HCT116 (cell line): ENCODE data around the gene CHTF8. TPM values are rescaled to one million over a fixed set of nuclear protein-coding genes. Genes with fewer than 3 reads are reported as not detected.

Source experiments
- ATAC-seq: fragments of 200-7000 bp; cut with Tn5 transposase; 2 replicates; pipeline ENCODE4 v1.9.1; 2020; ENCODE audit warnings: mild to moderate bottlenecking, moderate library complexity
- BruUV-seq: library from RNA; stranded (reverse); fragments of 400-500 nt; replicated peaks from 2 replicates; lab custom pipeline; 2021; lab: Mats Ljungman, UMichigan
- CTCF ChIA-PET: fragments of 300-600 bp; sonication (Branson Sonifier 250); formaldehyde crosslinking; loops from one replicate; lab custom pipeline; 2021; ENCODE audit warnings: antibody characterized with exemption; lab: Charles Lee
- POLR2A ChIA-PET: fragments of 300-600, 350-600 bp; sonication (Branson Sonifier 250); formaldehyde crosslinking; loops from one replicate; lab custom pipeline; 2021; ENCODE audit warnings: antibody characterized with exemption; lab: Charles Lee
- RAD21 ChIA-PET, 2 experiments: fragments of 300-600 bp; sonication (Branson Sonifier 250); formaldehyde crosslinking; loops; one replicate each; lab custom pipeline; 2023; ENCODE audit warnings: low total read pairs in 2 of 2; ENCODE audit not compliant: uncharacterized antibody in 2 of 2, unreplicated experiment in 2 of 2, low non-redundant PET in 1 of 2; lab: Charles Lee
- DNase-seq: peaks from one replicate; pipeline ENCODE4 v3.0.0-alpha.2; 2010; ENCODE audit warnings: low read depth, low spot score
- H2AFZ ChIP-seq: fragments of 200-600 bp; shearing (Covaris generic), sonication (generic); 2 replicates; pipeline ENCODE4 v1.6.1; 2017; ENCODE audit warnings: low read depth, mixed run types, mixed read lengths, antibody characterized with exemption, low read length; ENCODE audit not compliant: poor library complexity, severe bottlenecking
- H3K27ac ChIP-seq: 2 replicates; pipeline ENCODE4 v1.5.1; 2012; ENCODE audit warnings: low read depth, low read length
- H3K27me3 ChIP-seq: fragments of 200-600 bp; sonication (generic); 2 replicates; pipeline ENCODE4 v1.6.1; 2016; ENCODE audit warnings: mixed run types, low read length, mixed read lengths; ENCODE audit not compliant: insufficient read depth
- H3K36me3 ChIP-seq, 2 experiments: fragments of 200-500 bp in 1 of 2; fragments of 200-600 bp in 1 of 2; sonication (Bioruptor generic) in 1 of 2; sonication (generic) in 1 of 2; 2 replicates each; pipeline versions ENCODE4 v1.5.1 to v1.6.1; 2014 to 2016; ENCODE audit warnings: low read length in 2 of 2, inconsistent platforms in 1 of 2, mixed read lengths in 1 of 2, mixed run types in 1 of 2; ENCODE audit not compliant: insufficient read depth in 2 of 2, control insufficient read depth in 1 of 2
- H3K4me1 ChIP-seq, 2 experiments: fragments of 200-600 bp in 1 of 2; sonication (generic) in 1 of 2; 2 replicates each; pipeline versions ENCODE4 v1.5.1 to v1.6.1; 2012 to 2017; ENCODE audit warnings: low read length in 2 of 2, inconsistent platforms in 1 of 2, mild to moderate bottlenecking in 1 of 2, mixed read lengths in 1 of 2, mixed run types in 1 of 2, moderate library complexity in 1 of 2; ENCODE audit not compliant: insufficient read depth in 2 of 2, control insufficient read depth in 1 of 2
- H3K4me2 ChIP-seq: fragments of 200-600 bp; sonication (generic); 2 replicates; pipeline ENCODE4 v1.6.1; 2017; ENCODE audit warnings: mixed run types, low read length, mixed read lengths
- H3K4me3 ChIP-seq, 2 experiments: fragments of 200-600 bp in 1 of 2; sonication (generic) in 1 of 2; replicated peaks in 1 of 2; 2 replicates each; pipeline ENCODE4 v1.5.1; 2011 to 2016; ENCODE audit warnings: low read length in 2 of 2, control low read depth in 1 of 2, low read depth in 1 of 2, mild to moderate bottlenecking in 1 of 2, mixed read lengths in 1 of 2, mixed run types in 1 of 2
- H3K79me2 ChIP-seq: fragments of 200-600 bp; sonication (generic); 2 replicates; pipeline ENCODE4 v1.6.1; 2017; ENCODE audit warnings: mild to moderate bottlenecking, mixed run types, low read length, moderate library complexity, mixed read lengths; ENCODE audit not compliant: insufficient read depth
- H3K9ac ChIP-seq: fragments of 200-600 bp; sonication (generic); 2 replicates; pipeline ENCODE4 v1.6.1; 2016; ENCODE audit warnings: low read length, mixed read lengths
- H3K9me2 ChIP-seq: fragments of 200-600 bp; sonication (generic), shearing (Covaris generic); 2 replicates; pipeline ENCODE4 v1.6.1; 2017; ENCODE audit warnings: mixed run types, mild to moderate bottlenecking, moderate library complexity; ENCODE audit not compliant: insufficient read depth
- H3K9me3 ChIP-seq, 2 experiments: fragments of 200-500 bp in 1 of 2; fragments of 200-600 bp in 1 of 2; sonication (Bioruptor generic) in 1 of 2; sonication (generic) in 1 of 2; 2 replicates each; pipeline ENCODE4 v1.6.1; 2014 to 2017; ENCODE audit warnings: low read length in 2 of 2, mixed read lengths in 2 of 2, inconsistent platforms in 1 of 2, low read depth in 1 of 2, mild to moderate bottlenecking in 1 of 2, mixed run types in 1 of 2, moderate library complexity in 1 of 2; ENCODE audit not compliant: control insufficient read depth in 1 of 2, insufficient read depth in 1 of 2
- H4K20me1 ChIP-seq: fragments of 200-600 bp; sonication (generic), shearing (Covaris generic); 2 replicates; pipeline ENCODE4 v1.6.1; 2017; ENCODE audit warnings: mixed run types, mild to moderate bottlenecking, moderate library complexity; ENCODE audit not compliant: insufficient read depth
- CBX3 ChIP-seq: IDR thresholded peaks from 2 replicates; pipeline ENCODE4 v1.6.1; 2012; ENCODE audit warnings: low read depth
- CEBPB ChIP-seq: IDR thresholded peaks from 2 replicates; pipeline ENCODE4 v1.6.1; 2012; ENCODE audit warnings: low read depth
- CTCF ChIP-seq, 3 experiments: fragments of 200-600 bp in 1 of 3; sonication (generic) in 1 of 3; IDR thresholded peaks in 2 of 3; conservative IDR thresholded peaks in 1 of 3; 2 replicates each; pipeline ENCODE4 v1.5.1; 2012 to 2017; ENCODE audit warnings: low read depth in 2 of 3, low read length in 2 of 3, antibody characterized with exemption in 1 of 3, borderline replicate concordance in 1 of 3, control low read depth in 1 of 3, mild to moderate bottlenecking in 1 of 3, mixed read lengths in 1 of 3, mixed run types in 1 of 3, moderate library complexity in 1 of 3; ENCODE audit not compliant: insufficient read depth in 1 of 3
- EGR1 ChIP-seq: IDR thresholded peaks from 2 replicates; pipeline ENCODE4 v1.6.1; 2012; ENCODE audit warnings: low read depth
- EZH2 ChIP-seq: fragments of 200-600 bp; sonication (generic); IDR thresholded peaks from 2 replicates; pipeline ENCODE4 v1.6.1; 2017; ENCODE audit warnings: antibody characterized with exemption, mixed run types
- FOSL1 ChIP-seq: IDR thresholded peaks from 2 replicates; pipeline ENCODE4 v1.6.1; 2012; ENCODE audit warnings: low read depth
- POLR2AphosphoS5 ChIP-seq: IDR thresholded peaks from 2 replicates; pipeline ENCODE4 v1.6.1; 2011; ENCODE audit warnings: mild to moderate bottlenecking, low read depth, low read length, moderate library complexity
- RAD21 ChIP-seq: IDR thresholded peaks from 2 replicates; pipeline ENCODE4 v1.6.1; 2012; ENCODE audit warnings: low read depth, mild to moderate bottlenecking
- SIN3A ChIP-seq: IDR thresholded peaks from 2 replicates; pipeline ENCODE4 v1.6.1; 2012; ENCODE audit warnings: low read depth
- intact Hi-C: fragments of 100-400 bp; cut with micrococcal nuclease; formaldehyde crosslinking; loops from 2 replicates; pipeline ENCODE4 v1.10.0; 2022
- total RNA-seq: library from RNA; stranded (reverse); gene quantifications from one replicate; pipeline ENCODE4 v1.2.1, GENCODE V29; 2021; ENCODE audit not compliant: unreplicated experiment
- TF ChIP-seq, protein P1 (sequence below): IDR thresholded peaks from 2 replicates; pipeline ENCODE4 v1.6.1; 2011; ENCODE audit warnings: mild to moderate bottlenecking, low read length, moderate library complexity; ENCODE audit not compliant: insufficient replicate concordance; ENCODE audit errors: extremely low read depth

CHTF8 gene
- total RNA-seq, 1 experiment from 2014 or later = 184 TPM

DNA sequence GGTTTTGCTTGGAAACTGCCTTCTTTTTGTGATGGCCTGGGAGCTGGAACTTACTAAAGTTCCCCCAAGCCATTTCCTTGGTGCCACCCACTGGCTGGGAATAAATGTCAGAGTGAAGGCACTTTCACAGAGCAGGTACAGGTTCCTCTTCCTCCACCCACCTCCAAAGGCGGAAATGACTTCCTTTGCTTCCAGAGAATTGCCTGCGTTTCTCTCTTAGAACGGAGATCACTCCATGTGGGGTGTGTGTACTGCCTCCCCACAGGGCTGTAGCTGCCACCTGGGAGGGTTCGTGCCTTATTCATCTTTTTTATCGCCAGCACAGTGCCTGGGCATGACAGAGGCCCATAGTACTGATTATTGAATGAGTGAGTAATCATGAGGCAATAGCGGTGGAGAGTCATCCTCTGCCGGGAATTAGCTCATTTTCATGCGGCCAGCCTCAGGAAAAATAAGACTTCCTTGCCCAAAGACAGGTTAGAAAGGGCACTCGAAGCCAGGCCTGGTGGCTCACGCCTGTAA is 59.1 kb downstream of the CHTF8 start (continued):
- TF ChIP-seq RAD21 (peak; percentile 50), EZH2 (no peak), EGR1 (peak; percentile 74), CBX3 (peak; percentile 98)

- no peak for DNase-seq
- no peak overlapping the region for H2AFZ ChIP-seq
- no peaks in the 10 kb centered on the region for H3K27me3 ChIP-seq
- ChIA-PET POLR2A (interaction anchor here (0.9 to 3.2 kb wide), 21 partner anchors 8 to 162 kb away, joined by 3 to 30 read pairs (median 5); partner anchors contain the start of gene HAS3), CTCF (interaction anchor here (1.0 to 2.5 kb wide), 5 partner anchors 11 to 78 kb away, joined by 3 to 11 read pairs (median 4); no protein-coding TSS in a partner anchor), RAD21 (interaction anchor here (0.6 to 1.0 kb wide), 2 partner anchors 83 to 237 kb away, joined by 3 to 7 read pairs; no protein-coding TSS in a partner anchor)
- H3K9ac ChIP-seq = peak overlapping the region; percentile 61
- no peak for ATAC-seq
- no TSS peak for BruUV-seq
- H3K36me3 ChIP-seq = no peaks in the 10 kb centered on the region
- H4K20me1 ChIP-seq = no peaks in the 10 kb centered on the region
- H3K9me2 ChIP-seq = no peaks in the 10 kb centered on the region
- peak overlapping the region; percentile 78 for H3K4me2 ChIP-seq
- H3K9me3 ChIP-seq = no peaks in the 10 kb centered on the region
- intact Hi-C loops = loop anchor here (2.0 kb wide), 1 partner anchor 80 kb away; no protein-coding TSS in a partner anchor
- TF ChIP-seq, protein P1, sequence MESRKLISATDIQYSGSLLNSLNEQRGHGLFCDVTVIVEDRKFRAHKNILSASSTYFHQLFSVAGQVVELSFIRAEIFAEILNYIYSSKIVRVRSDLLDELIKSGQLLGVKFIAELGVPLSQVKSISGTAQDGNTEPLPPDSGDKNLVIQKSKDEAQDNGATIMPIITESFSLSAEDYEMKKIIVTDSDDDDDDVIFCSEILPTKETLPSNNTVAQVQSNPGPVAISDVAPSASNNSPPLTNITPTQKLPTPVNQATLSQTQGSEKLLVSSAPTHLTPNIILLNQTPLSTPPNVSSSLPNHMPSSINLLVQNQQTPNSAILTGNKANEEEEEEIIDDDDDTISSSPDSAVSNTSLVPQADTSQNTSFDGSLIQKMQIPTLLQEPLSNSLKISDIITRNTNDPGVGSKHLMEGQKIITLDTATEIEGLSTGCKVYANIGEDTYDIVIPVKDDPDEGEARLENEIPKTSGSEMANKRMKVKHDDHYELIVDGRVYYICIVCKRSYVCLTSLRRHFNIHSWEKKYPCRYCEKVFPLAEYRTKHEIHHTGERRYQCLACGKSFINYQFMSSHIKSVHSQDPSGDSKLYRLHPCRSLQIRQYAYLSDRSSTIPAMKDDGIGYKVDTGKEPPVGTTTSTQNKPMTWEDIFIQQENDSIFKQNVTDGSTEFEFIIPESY = no peak
- TF ChIP-seq FOSL1 (0 out of 2 replicates have a peak, but pooled peaks have one; percentile 6), CTCF (IDR thresholded peaks at IDR 0.05 in 2 of 3, conservative IDR thresholded peaks at IDR 0.05 in 1 of 3; ENCODE audit: borderline replicate concordance in 1 of 3, insufficient read depth in 1 of 3, low read depth in 2 of 3, low read length in 2 of 3) (no peak), POLR2AphosphoS5 (no peak), SIN3A (no peak), CEBPB (0 out of 2 replicates have a peak, but pooled peaks have one; percentile 15)
- peak overlapping the region; percentile 1 to 22 for H3K4me3 ChIP-seq
- peaks cover 75 to 96% of the 10 kb centered on the region in 2 experiments for H3K4me1 ChIP-seq
- no peaks in the 10 kb centered on the region for H3K79me2 ChIP-seq
- peak overlapping the region; percentile 79 for H3K27ac ChIP-seq
Observed at GRCh38 chr16:69072640-69072974, 59.8 kb downstream of the CHTF8 start.
